Measurements from ENCODE around the gene HMHB1. TPM values are rescaled to one million over a fixed set of nuclear protein-coding genes. Genes with fewer than 3 reads are reported as not detected.

HMHB1 gene
- total RNA-seq, 2 donors from 2014 or later, result not detected

- Histone ChIP-seq H3K4me1 (no peaks in the 10 kb centered on the region), H3K4me3 (no peak overlapping the region), H3K27me3 (no peaks in the 10 kb centered on the region), H3K36me3 (no peaks in the 10 kb centered on the region), H3K9me3 (no peaks in the 10 kb centered on the region), H3K9ac (ENCODE audit: low read depth in 2 of 2, low read length in 2 of 2) (no peak overlapping the region), H3K27ac (no peak overlapping the region)
- DNase-seq, result no peak
- intact Hi-C loops (cut with DNase I), result no loop called here
- TF ChIP-seq, protein P1, sequence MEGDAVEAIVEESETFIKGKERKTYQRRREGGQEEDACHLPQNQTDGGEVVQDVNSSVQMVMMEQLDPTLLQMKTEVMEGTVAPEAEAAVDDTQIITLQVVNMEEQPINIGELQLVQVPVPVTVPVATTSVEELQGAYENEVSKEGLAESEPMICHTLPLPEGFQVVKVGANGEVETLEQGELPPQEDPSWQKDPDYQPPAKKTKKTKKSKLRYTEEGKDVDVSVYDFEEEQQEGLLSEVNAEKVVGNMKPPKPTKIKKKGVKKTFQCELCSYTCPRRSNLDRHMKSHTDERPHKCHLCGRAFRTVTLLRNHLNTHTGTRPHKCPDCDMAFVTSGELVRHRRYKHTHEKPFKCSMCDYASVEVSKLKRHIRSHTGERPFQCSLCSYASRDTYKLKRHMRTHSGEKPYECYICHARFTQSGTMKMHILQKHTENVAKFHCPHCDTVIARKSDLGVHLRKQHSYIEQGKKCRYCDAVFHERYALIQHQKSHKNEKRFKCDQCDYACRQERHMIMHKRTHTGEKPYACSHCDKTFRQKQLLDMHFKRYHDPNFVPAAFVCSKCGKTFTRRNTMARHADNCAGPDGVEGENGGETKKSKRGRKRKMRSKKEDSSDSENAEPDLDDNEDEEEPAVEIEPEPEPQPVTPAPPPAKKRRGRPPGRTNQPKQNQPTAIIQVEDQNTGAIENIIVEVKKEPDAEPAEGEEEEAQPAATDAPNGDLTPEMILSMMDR (IDR thresholded peaks at IDR 0.05), result no peak
Observed at GRCh38 chr5:143781993-143782520, 29.9 kb upstream of the HMHB1 start.

- Histone ChIP-seq H3K9me3 (no peaks in the 10 kb centered on the region), H3K4me3 (no peak overlapping the region), H3K9ac (ENCODE audit: low read depth in 2 of 2, low read length in 2 of 2) (no peak overlapping the region), H3K36me3 (no peaks in the 10 kb centered on the region), H3K27me3 (no peaks in the 10 kb centered on the region), H3K4me1 (no peaks in the 10 kb centered on the region), H3K27ac (no peak overlapping the region)
- TF ChIP-seq, protein P1 (IDR thresholded peaks at IDR 0.05), result no peak
- no peak for DNase-seq
- intact Hi-C loops (cut with DNase I), result no loop called here
Observed at GRCh38 chr5:143782588-143783386, 29.2 kb upstream of the HMHB1 start.

DNA sequence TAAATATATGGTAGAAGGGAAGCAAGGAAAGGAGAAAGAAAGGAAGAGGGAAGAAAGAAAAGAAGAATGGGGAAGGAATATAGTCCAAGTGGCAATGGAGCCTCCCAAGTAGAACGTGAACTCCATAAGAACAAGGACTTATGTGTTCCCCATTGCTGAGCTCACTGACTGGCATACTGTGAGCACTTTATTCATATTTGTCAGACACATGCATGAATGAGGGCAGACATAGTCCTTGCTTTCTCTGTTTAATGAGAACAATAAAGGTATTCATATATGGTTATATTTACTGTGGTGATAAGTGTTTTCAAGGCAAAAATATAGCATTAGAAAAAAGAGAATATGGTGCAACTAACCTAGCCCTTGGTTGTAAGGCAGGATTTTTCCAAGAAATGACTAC lies 23.6 kb upstream of the HMHB1 start:
- Histone ChIP-seq H3K9ac (ENCODE audit: low read depth in 2 of 2, low read length in 2 of 2) (no peak overlapping the region), H3K9me3 (no peaks in the 10 kb centered on the region), H3K4me1 (no peaks in the 10 kb centered on the region), H3K27ac (no peak overlapping the region), H3K27me3 (no peaks in the 10 kb centered on the region), H3K36me3 (no peaks in the 10 kb centered on the region), H3K4me3 (no peak overlapping the region)
- TF ChIP-seq, protein P1 (IDR thresholded peaks at IDR 0.05), result no peak
- DNase-seq, result no peak
- intact Hi-C loops (cut with DNase I), result no loop called here

DNA sequence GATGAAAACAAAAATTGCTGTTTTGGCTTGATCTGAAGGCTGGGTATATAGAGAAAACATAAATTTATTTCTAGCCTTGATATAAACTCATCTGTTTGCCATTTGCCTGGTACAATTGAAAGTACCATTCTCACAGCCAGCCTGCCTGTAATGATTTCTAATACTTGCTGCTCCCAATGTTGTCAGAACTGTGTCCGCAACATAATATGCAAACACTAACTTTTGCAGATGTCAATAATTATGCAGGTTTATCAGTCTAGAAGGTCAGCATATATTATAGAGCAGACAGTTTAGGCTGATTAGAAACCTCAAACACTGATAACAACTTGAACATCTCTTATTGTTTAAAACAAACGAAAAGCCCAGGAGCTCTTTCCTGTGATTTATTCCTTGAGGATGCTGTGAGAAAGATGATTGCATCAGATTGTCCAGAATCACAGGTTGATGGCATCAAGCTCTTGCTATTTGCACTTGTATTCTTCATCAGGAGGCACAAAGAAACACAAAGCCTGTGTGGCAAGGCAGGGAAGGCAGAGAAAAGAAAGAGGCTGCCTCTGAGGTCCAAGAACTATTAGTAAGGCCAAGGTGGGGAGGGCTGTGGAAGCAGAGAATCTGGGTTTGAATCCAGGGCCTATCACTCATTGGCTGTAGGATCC lies 21.4 kb upstream of the HMHB1 start:
- no peaks in the 10 kb centered on the region for H3K27me3 ChIP-seq
- H3K9me3 ChIP-seq, result no peaks in the 10 kb centered on the region
- no peak overlapping the region for H3K4me3 ChIP-seq
- TF ChIP-seq, protein P1 (IDR thresholded peaks at IDR 0.05), result no peak
- no peak for DNase-seq
- H3K4me1 ChIP-seq, result no peaks in the 10 kb centered on the region
- no peak overlapping the region for H3K9ac ChIP-seq (ENCODE audit: low read depth in 2 of 2, low read length in 2 of 2)
- no peaks in the 10 kb centered on the region for H3K36me3 ChIP-seq
- no peak overlapping the region for H3K27ac ChIP-seq
- intact Hi-C loops (cut with DNase I), result no loop called here

DNA sequence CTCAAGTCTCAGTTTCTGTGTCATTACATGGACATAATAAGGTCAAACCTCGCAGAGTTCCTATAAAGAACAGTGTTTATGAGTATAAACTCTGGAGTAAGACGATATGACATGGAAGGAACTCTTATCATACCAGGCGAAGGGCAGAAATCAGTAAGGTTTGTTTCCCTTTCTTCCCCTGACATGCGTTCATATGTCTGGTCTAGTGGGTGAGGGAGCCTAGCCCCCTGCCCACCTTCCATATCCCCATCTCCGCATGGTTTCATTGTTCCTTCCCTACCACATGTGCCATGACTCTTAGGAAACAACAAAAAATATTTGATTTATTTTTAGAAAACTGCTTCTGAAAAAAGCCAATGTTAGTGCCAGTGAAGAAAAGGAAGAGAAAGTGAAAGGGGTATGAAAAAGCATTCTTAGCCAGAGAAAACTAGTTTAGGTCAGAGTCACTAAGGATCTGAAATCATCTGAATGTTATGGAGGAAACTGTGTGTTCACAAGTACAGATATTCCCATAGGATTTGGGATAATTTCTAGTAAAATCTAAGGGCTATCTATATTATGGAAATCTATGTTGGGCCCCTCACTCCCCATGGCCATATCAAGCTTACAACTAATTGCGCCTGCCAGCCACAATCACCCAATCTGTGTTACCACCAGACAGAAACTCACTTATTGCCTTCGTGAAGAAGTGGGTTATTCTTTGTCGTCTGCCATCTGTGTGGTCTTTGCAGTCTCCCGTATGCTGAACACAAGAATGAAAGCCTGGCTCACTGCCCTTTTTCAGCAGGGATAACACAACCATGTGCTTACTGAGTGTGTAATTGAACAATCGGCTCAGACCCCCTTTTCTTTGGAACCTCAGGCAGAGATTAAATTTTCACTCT lies 19.9 kb upstream of the HMHB1 start:
- Histone ChIP-seq H3K4me3 (no peak overlapping the region), H3K4me1 (no peaks in the 10 kb centered on the region), H3K27ac (no peak overlapping the region), H3K27me3 (no peaks in the 10 kb centered on the region), H3K36me3 (no peaks in the 10 kb centered on the region), H3K9ac (ENCODE audit: low read depth in 2 of 2, low read length in 2 of 2) (no peak overlapping the region), H3K9me3 (no peaks in the 10 kb centered on the region)
- DNase-seq, result no peak
- TF ChIP-seq, protein P1 (IDR thresholded peaks at IDR 0.05), result no peak
- intact Hi-C loops (cut with DNase I), result no loop called here
